Activated T-helper 17 cell treated with anti-CD3 and anti-CD28 coated beads, Interleukin-2, amount 50 U/mL, for 72 hours (primary cell): ENCODE measurements around the gene COPZ2. TPM values are rescaled to one million over a fixed set of nuclear protein-coding genes. Genes with fewer than 3 reads are reported as not detected.
A peak's percentile ranks its signal among the peaks of the same experiment; 100 is the strongest.

Experiments
- ATAC-seq: fragments of 150-1000 bp; cut with Tn5 transposase; replicated peaks from 2 replicates; pipeline ENCODE4 v1.10.0; 2021; ENCODE audit warnings: mild to moderate bottlenecking, moderate library complexity
- H3K27ac Mint-ChIP-seq: one replicate; pipeline ENCODE4 v1.8.0; 2022; ENCODE audit warnings: mixed read lengths
- H3K27me3 Mint-ChIP-seq: one replicate; pipeline ENCODE4 v1.8.0; 2022; ENCODE audit warnings: mixed read lengths
- H3K36me3 Mint-ChIP-seq: one replicate; pipeline ENCODE4 v1.8.0; 2022; ENCODE audit warnings: low read depth, mild to moderate bottlenecking, mixed read lengths
- H3K4me1 Mint-ChIP-seq: one replicate; pipeline ENCODE4 v1.8.0; 2022; ENCODE audit warnings: mixed read lengths
- H3K4me3 Mint-ChIP-seq: one replicate; pipeline ENCODE4 v1.8.0; 2022; ENCODE audit warnings: mild to moderate bottlenecking, mixed read lengths
- H3K9me3 Mint-ChIP-seq: one replicate; pipeline ENCODE4 v1.8.0; 2022; ENCODE audit warnings: mixed read lengths
- total RNA-seq, 2 donors: library from RNA; stranded (reverse); gene quantifications; one replicate each; pipeline ENCODE4 v1.2.3, GENCODE V29; 2022

The COPZ2 gene
- total RNA-seq, 2 donors from 2014 or later = 1.3 to 2.0 TPM

- peaks cover 66% of the 10 kb centered on the region for H3K36me3 Mint-ChIP-seq
- H3K9me3 Mint-ChIP-seq = no peaks in the 10 kb centered on the region
- no peak overlapping the region for H3K4me3 Mint-ChIP-seq
- no peaks in the 10 kb centered on the region for H3K4me1 Mint-ChIP-seq
- H3K27ac Mint-ChIP-seq = no peak overlapping the region
- no peak for ATAC-seq
- no peaks in the 10 kb centered on the region for H3K27me3 Mint-ChIP-seq
These were observed 54.8 kb downstream of the COPZ2 start for GRCh38 chr17:47982645-47983390.

DNA sequence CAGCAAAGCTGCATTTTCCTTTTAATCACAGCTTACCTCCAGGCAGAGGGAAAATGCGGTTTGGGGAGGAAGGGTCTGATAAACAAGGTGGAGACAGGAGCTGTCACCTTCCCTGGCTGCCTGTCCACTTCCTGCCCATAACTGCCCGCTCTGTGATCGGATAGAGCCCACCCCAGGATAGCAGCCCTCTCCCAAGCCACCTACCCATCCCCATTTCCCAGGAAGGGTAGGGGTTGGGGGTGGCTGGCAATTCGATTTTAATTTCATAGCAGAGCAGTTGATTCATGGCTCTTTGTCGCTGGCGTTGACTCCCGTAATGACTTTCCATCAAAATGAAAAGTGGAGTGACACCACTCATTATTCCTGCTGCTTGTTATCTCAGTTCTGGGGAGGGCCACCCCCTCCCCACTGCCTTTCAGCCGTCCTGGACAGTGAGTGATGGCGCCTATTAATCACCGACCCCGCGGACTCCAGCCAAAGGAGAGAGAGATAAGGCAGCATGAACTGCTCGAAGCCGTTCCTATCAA lies 55.4 kb downstream of the COPZ2 start:
- Mint-ChIP-seq H3K4me3 (no peak overlapping the region), H3K36me3 (peaks cover 72% of the 10 kb centered on the region), H3K27ac (no peak overlapping the region), H3K4me1 (no peaks in the 10 kb centered on the region), H3K9me3 (no peaks in the 10 kb centered on the region), H3K27me3 (no peaks in the 10 kb centered on the region)
- ATAC-seq = no peak

DNA sequence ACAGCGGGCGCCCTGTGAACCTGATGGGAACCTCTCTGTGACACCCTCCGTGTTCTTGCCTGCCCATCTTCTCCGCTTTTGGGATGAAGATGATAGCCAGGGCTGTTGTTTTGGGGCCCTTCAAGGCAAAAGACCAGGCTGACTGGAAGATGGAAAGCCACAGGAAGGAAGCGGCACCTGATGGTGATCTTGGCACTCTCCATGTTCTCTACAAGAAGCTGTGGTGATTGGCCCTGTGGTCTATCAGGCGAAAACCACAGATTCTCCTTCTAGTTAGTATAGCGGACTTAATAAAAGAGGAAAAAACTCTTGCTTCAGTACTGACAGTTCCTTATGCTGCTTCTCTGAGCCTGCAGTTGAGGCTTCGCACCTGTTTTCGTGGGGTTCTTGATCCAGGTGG lies 56.1 kb downstream of the COPZ2 start:
- Mint-ChIP-seq H3K4me1 (no peaks in the 10 kb centered on the region), H3K9me3 (no peaks in the 10 kb centered on the region), H3K27me3 (no peaks in the 10 kb centered on the region), H3K4me3 (no peak overlapping the region), H3K36me3 (peaks cover 79% of the 10 kb centered on the region), H3K27ac (no peak overlapping the region)
- ATAC-seq = no peak

GRCh38 chr17:47980541-47980940 lies 57.1 kb downstream of the COPZ2 start:
- H3K9me3 Mint-ChIP-seq = no peaks in the 10 kb centered on the region
- H3K27ac Mint-ChIP-seq = peak overlapping the region; percentile 61
- H3K36me3 Mint-ChIP-seq = peaks cover 87% of the 10 kb centered on the region
- no peaks in the 10 kb centered on the region for H3K4me1 Mint-ChIP-seq
- ATAC-seq = no peak
- H3K27me3 Mint-ChIP-seq = no peaks in the 10 kb centered on the region
- no peak overlapping the region for H3K4me3 Mint-ChIP-seq

DNA sequence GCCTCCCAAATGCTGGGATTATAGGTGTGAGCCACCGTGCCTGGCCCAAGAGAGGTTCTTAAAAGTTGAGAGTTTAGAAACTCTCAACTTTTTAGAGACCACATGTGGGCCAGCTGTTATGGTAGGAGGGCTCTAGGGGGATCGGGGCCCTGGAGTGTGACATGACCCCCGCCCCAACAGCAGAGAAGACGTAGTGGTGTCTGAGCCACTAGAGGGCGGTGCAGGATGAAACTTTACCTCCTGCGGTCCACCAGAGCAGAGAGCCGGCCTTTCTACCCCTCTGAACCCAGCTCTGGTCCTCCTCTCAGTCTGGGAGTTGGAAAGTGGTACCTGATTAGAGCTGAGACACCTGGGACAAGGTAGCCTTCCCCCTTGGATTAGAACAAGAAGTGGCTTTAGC lies 59.3 kb downstream of the COPZ2 start:
- no peak overlapping the region for H3K4me3 Mint-ChIP-seq
- no peaks in the 10 kb centered on the region for H3K9me3 Mint-ChIP-seq
- H3K36me3 Mint-ChIP-seq = peaks cover 95% of the 10 kb centered on the region
- peak; percentile 51 for ATAC-seq
- H3K27me3 Mint-ChIP-seq = no peaks in the 10 kb centered on the region
- H3K4me1 Mint-ChIP-seq = no peaks in the 10 kb centered on the region
- H3K27ac Mint-ChIP-seq = no peak overlapping the region

Other genes with a start within 250 kb of the COPZ2 start
- 10 to 100 TPM; 11.6 to 14.4 TPM for gene OSBPL7, start 216.0 kb downstream of the COPZ2 start, total RNA-seq
- 10 to 100 TPM; 58.0 to 58.8 TPM for gene MRPL10, start 206.3 kb downstream of the COPZ2 start, total RNA-seq
- gene LRRC46, start 206.1 kb downstream of the COPZ2 start, total RNA-seq = under 1 TPM; 0.58 to 0.61 TPM
- 10 to 100 TPM; 21.2 to 21.8 TPM for gene SCRN2, start 196.5 kb downstream of the COPZ2 start, total RNA-seq
- gene SP6, start 186.6 kb downstream of the COPZ2 start, total RNA-seq = under 1 TPM in 1 of 2 donors, not detected in 1; 0.21 TPM
- gene SP2, start 141.6 kb downstream of the COPZ2 start, total RNA-seq = 10 to 100 TPM; 23.7 to 24.2 TPM
- 10 to 100 TPM; 18.0 to 33.7 TPM for gene PNPO, start 96.2 kb downstream of the COPZ2 start, total RNA-seq
- not detected for gene PRR15L, start 79.9 kb downstream of the COPZ2 start, total RNA-seq
- 100 to 1,000 TPM; 139 to 216 TPM for gene CDK5RAP3, start 66.7 kb downstream of the COPZ2 start, total RNA-seq
- 10 to 100 TPM; 77.7 to 91.8 TPM for gene NFE2L1, start 10.6 kb upstream of the COPZ2 start, total RNA-seq
- gene CBX1, start 63.7 kb upstream of the COPZ2 start, total RNA-seq = 10 to 100 TPM; 30.0 to 48.4 TPM
- 10 to 100 TPM; 22.8 to 24.7 TPM for gene SNX11, start 70.0 kb upstream of the COPZ2 start, total RNA-seq